ENCODE results near the gene OS9.
A peak's percentile ranks its signal among the peaks of the same experiment; 100 is the strongest.

The OS9 gene

GRCh38 chr12:57766464-57767304 lies 72.8 kb downstream of the OS9 start, which contains the start of gene CYP27B1:
Gene CYP27B1, minus strand, starts transcription at chr12:57767078. Its CDS starts 37 bp downstream, at chr12:57767041.
- Histone ChIP-seq H3K4me3 (ENCODE audit: low read length) (peak within 1 kb of the TSS; percentile 50), H3K9me3 (replicated peaks; ENCODE audit: low read length) (no peaks in the 10 kb centered on the region), H3K4me2 (ENCODE audit: low read length) (peak within 1 kb of the TSS; percentile 69), H3K4me1 (ENCODE audit: control insufficient read depth, insufficient read depth, low read length) (peaks cover 35% of the 10 kb centered on the region), H3K36me3 (ENCODE audit: insufficient read depth, low read length) (peaks cover 18% of the 10 kb centered on the region), H3K27me3 (ENCODE audit: control insufficient read depth, insufficient read depth, low read length) (peaks cover 36% of the 10 kb centered on the region), H3K9ac (ENCODE audit: low read depth, low read length) (no peak within 1 kb of the TSS)

GRCh38 chr12:57767305-57767698 lies 73.4 kb downstream of the OS9 start:
- Histone ChIP-seq H3K9me3 (replicated peaks; ENCODE audit: low read length) (no peaks in the 10 kb centered on the region), H3K4me1 (ENCODE audit: control insufficient read depth, insufficient read depth, low read length) (peaks cover 35% of the 10 kb centered on the region), H3K9ac (ENCODE audit: low read depth, low read length) (no peak overlapping the region), H3K4me3 (ENCODE audit: low read length) (no peak overlapping the region), H3K36me3 (ENCODE audit: insufficient read depth, low read length) (peaks cover 18% of the 10 kb centered on the region), H3K4me2 (ENCODE audit: low read length) (peak overlapping the region; percentile 69), H3K27me3 (ENCODE audit: control insufficient read depth, insufficient read depth, low read length) (peaks cover 36% of the 10 kb centered on the region)

GRCh38 chr12:57767876-57768275 lies 73.9 kb downstream of the OS9 start:
- no peak overlapping the region for H3K4me3 ChIP-seq (ENCODE audit: low read length)

GRCh38 chr12:57769594-57769993 lies 75.7 kb downstream of the OS9 start:
- Histone ChIP-seq H3K9me3 (replicated peaks; ENCODE audit: low read length) (no peaks in the 10 kb centered on the region), H3K4me2 (ENCODE audit: low read length) (no peak overlapping the region), H3K9ac (ENCODE audit: low read depth, low read length) (no peak overlapping the region), H3K4me1 (ENCODE audit: control insufficient read depth, insufficient read depth, low read length) (peaks cover 35% of the 10 kb centered on the region), H3K36me3 (ENCODE audit: insufficient read depth, low read length) (peaks cover 18% of the 10 kb centered on the region), H3K4me3 (ENCODE audit: low read length) (no peak overlapping the region), H3K27me3 (ENCODE audit: control insufficient read depth, insufficient read depth, low read length) (peaks cover 26% of the 10 kb centered on the region)

More at GRCh38 chr12:57767876-57768275, 73.9 kb downstream of the OS9 start:
- H3K27me3 ChIP-seq (ENCODE audit: control insufficient read depth, insufficient read depth, low read length) = peaks cover 36% of the 10 kb centered on the region
- H3K9me3 ChIP-seq (replicated peaks; ENCODE audit: low read length) = no peaks in the 10 kb centered on the region
- H3K36me3 ChIP-seq (ENCODE audit: insufficient read depth, low read length) = peaks cover 18% of the 10 kb centered on the region
- peaks cover 35% of the 10 kb centered on the region for H3K4me1 ChIP-seq (ENCODE audit: control insufficient read depth, insufficient read depth, low read length)
- no peak overlapping the region for H3K9ac ChIP-seq (ENCODE audit: low read depth, low read length)
- H3K4me2 ChIP-seq (ENCODE audit: low read length) = no peak overlapping the region

DNA sequence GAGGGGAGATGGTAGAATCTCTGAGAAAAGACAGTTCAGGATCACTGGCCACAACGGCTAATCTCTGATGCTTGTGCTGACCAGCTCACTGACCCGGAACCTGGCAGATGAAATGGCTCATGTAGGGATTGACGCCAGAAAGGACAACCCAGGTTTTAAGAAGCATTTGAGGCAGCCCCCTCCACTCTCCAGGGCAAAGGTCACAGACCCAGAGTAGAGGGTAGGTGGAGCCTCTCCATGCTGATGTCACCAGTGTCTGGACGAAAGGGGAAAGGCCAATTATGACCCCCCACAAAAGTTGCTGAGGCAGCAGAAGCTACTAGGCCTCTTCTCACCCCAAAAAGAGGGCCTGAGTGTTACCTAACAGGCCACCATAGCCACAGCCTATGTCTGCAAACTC lies 76.8 kb downstream of the OS9 start:
- peaks cover 18% of the 10 kb centered on the region for H3K36me3 ChIP-seq (ENCODE audit: insufficient read depth, low read length)
- peaks cover 15% of the 10 kb centered on the region for H3K27me3 ChIP-seq (ENCODE audit: control insufficient read depth, insufficient read depth, low read length)
- peak overlapping the region; percentile 99 for H3K4me2 ChIP-seq (ENCODE audit: low read length)
- H3K4me3 ChIP-seq (ENCODE audit: low read length) = peak overlapping the region; percentile 94
- no peaks in the 10 kb centered on the region for H3K9me3 ChIP-seq (replicated peaks; ENCODE audit: low read length)
- H3K4me1 ChIP-seq (ENCODE audit: control insufficient read depth, insufficient read depth, low read length) = peaks cover 25% of the 10 kb centered on the region
- H3K9ac ChIP-seq (ENCODE audit: low read depth, low read length) = no peak overlapping the region

Measured in skeletal muscle satellite cell (primary cell).